ENCODE results near the gene CHD3.

Gene CHD3

DNA sequence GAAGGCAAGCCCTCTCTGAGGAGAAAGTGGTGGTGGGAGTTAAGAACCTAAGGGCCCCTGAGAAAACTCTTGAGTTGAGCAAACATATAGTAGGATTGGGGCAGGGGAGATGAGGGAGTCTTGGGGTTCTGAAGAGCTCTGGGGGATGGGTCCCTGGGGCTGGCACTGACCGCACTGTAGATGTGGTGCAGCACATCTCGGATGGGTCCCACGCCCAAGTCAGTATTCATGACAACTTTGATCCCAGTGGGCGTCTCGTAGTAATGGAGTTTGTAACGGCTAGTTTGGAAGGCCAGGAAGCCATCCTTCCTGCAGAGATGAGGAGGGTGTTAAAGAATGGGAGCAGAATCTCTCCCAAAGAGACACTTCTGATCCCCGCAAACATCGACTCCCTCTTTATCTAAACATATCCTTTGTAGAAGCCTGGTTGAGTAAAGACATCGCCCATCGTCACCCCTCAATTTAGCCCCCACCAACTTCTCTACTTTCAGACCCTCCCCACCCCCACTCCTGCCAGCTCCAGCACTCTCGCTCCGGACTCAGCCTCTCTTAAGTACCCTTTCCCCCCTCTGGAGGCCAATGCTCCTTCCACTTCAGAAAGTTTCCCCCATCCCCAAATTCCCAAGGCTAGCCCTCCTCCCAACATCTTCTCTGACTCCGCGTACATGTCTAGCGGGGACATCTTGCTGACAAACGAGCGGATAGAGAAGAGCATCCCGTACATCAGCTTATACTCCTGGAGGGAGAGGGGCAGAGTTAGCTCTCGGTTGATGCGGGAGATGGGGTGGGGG lies 42.4 kb downstream of the CHD3 start:
- TF ChIP-seq EGR1 (IDR thresholded peaks at IDR 0.05) (no peak), TEAD4 (IDR thresholded peaks at IDR 0.05) (no peak), CREB1 (IDR thresholded peaks at IDR 0.05; ENCODE audit: low read depth) (no peak), TAF1 (IDR thresholded peaks at IDR 0.05; ENCODE audit: low read depth) (no peak), ZBTB7A (IDR thresholded peaks at IDR 0.05; ENCODE audit: low read depth) (no peak), NFIC (IDR thresholded peaks at IDR 0.05) (no peak), YY1 (IDR thresholded peaks at IDR 0.05; ENCODE audit: low read depth) (no peak), EP300 (IDR thresholded peaks at IDR 0.05; ENCODE audit: borderline replicate concordance) (no peak), FOXM1 (IDR thresholded peaks at IDR 0.05; ENCODE audit: borderline replicate concordance, low read depth) (no peak), CEBPB (IDR thresholded peaks at IDR 0.05) (no peak)
- TF ChIP-seq, protein P1, sequence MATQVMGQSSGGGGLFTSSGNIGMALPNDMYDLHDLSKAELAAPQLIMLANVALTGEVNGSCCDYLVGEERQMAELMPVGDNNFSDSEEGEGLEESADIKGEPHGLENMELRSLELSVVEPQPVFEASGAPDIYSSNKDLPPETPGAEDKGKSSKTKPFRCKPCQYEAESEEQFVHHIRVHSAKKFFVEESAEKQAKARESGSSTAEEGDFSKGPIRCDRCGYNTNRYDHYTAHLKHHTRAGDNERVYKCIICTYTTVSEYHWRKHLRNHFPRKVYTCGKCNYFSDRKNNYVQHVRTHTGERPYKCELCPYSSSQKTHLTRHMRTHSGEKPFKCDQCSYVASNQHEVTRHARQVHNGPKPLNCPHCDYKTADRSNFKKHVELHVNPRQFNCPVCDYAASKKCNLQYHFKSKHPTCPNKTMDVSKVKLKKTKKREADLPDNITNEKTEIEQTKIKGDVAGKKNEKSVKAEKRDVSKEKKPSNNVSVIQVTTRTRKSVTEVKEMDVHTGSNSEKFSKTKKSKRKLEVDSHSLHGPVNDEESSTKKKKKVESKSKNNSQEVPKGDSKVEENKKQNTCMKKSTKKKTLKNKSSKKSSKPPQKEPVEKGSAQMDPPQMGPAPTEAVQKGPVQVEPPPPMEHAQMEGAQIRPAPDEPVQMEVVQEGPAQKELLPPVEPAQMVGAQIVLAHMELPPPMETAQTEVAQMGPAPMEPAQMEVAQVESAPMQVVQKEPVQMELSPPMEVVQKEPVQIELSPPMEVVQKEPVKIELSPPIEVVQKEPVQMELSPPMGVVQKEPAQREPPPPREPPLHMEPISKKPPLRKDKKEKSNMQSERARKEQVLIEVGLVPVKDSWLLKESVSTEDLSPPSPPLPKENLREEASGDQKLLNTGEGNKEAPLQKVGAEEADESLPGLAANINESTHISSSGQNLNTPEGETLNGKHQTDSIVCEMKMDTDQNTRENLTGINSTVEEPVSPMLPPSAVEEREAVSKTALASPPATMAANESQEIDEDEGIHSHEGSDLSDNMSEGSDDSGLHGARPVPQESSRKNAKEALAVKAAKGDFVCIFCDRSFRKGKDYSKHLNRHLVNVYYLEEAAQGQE (IDR thresholded peaks at IDR 0.05; ENCODE audit: low read depth): no peak

DNA sequence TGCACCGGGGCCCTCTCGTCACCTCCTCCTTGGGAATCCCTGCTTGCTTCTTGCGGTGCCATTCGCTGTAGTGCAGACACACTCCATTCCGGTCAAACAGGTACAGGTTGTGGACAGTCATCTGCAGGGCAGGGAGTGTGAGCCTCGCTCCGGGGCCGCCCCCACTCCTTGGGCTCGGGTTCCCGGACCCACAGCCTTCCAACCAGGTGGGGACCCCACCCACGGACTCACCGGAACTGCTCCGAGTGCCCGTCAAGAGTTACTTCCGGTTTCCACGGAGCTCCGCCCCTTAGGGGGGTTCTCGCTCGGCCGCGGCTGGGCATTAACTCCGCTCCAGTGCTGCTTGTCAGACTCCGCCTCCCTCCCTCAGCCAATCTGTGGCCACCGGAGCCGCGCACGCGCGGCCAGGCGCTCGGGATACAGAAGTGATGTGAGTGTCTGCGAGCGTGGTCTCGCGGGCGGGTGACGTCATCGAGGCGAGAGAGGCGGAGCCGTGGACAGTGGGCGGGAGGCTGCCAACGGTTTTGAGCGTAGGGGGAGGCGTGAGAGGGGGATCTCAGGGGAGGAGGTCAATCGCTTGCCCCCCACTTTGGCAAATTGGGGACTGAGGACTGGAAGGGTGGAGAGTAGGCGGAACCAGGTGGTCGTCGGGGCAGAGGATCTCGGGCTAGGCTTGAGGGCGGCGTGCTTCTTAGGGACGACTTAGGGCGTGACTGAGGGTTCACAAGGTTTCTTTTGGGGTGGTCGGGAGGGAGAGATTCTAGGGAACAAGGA lies 43.3 kb downstream of the CHD3 start, which contains the start of the genes CNTROB and TRAPPC1:
CNTROB (plus strand) TSS at position 498 of the 774 bp plus-strand sequence. CDS start 874 bp downstream, outside the sequence.
TRAPPC1 (minus strand) TSS at position 238 of the 774 bp plus-strand sequence; CDS start at position 121, 117 bp downstream.
- TF ChIP-seq, protein P2, sequence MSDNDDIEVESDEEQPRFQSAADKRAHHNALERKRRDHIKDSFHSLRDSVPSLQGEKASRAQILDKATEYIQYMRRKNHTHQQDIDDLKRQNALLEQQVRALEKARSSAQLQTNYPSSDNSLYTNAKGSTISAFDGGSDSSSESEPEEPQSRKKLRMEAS (IDR thresholded peaks at IDR 0.05): peak; percentile 19; the same call in 1 of the 2 replicates
- TF ChIP-seq YY1 (IDR thresholded peaks at IDR 0.05; ENCODE audit: low read depth) (0 out of 2 replicates have a peak, but pooled peaks have one; percentile 13), TCF12 (IDR thresholded peaks at IDR 0.05; ENCODE audit: low read depth) (no peak), RAD21 (IDR thresholded peaks at IDR 0.05; ENCODE audit: low read depth) (no peak), EP300 (IDR thresholded peaks at IDR 0.05; ENCODE audit: borderline replicate concordance) (no peak), CEBPB (IDR thresholded peaks at IDR 0.05) (no peak), TEAD4 (IDR thresholded peaks at IDR 0.05) (no peak), NFIC (IDR thresholded peaks at IDR 0.05) (no peak), ZBTB7A (IDR thresholded peaks at IDR 0.05; ENCODE audit: low read depth) (peak; percentile 55), TAF1 (IDR thresholded peaks at IDR 0.05; ENCODE audit: low read depth) (peak; percentile 61), EGR1 (IDR thresholded peaks at IDR 0.05) (peak; percentile 39; the same call in 1 of the 2 replicates), CREB1 (IDR thresholded peaks at IDR 0.05; ENCODE audit: low read depth) (peak; percentile 79), FOXM1 (IDR thresholded peaks at IDR 0.05; ENCODE audit: borderline replicate concordance, low read depth) (no peak)
- TF ChIP-seq, protein P3, sequence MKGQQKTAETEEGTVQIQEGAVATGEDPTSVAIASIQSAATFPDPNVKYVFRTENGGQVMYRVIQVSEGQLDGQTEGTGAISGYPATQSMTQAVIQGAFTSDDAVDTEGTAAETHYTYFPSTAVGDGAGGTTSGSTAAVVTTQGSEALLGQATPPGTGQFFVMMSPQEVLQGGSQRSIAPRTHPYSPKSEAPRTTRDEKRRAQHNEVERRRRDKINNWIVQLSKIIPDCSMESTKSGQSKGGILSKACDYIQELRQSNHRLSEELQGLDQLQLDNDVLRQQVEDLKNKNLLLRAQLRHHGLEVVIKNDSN (IDR thresholded peaks at IDR 0.05): no peak
- TF ChIP-seq, protein P1 (IDR thresholded peaks at IDR 0.05; ENCODE audit: low read depth): no peak

DNA sequence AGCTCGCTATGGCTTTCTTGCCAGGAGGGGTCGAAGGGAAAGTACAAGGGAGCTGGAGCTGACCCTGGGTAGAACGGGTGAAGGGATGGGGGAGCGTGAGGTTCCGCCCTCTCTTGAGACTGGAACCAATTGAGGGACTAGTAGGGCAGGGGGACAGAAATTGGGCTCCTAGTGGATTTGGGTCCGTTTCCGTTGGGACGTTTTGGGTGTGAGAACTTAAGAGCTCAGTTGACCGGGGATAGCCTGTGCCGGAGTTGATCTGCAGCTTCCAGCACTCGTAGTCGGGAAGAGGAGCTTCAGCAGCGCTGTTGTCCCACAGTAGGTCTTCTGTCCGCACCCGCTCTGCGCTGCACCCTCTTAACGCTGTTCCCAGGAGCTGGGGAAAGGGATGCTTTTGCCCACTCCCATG lies 43.9 kb downstream of the CHD3 start:
- TF ChIP-seq, protein P2 (IDR thresholded peaks at IDR 0.05): no peak
- 0 out of 2 replicates have a peak, but pooled peaks have one; percentile 16 for TF ChIP-seq TCF12 (IDR thresholded peaks at IDR 0.05; ENCODE audit: low read depth)

DNA sequence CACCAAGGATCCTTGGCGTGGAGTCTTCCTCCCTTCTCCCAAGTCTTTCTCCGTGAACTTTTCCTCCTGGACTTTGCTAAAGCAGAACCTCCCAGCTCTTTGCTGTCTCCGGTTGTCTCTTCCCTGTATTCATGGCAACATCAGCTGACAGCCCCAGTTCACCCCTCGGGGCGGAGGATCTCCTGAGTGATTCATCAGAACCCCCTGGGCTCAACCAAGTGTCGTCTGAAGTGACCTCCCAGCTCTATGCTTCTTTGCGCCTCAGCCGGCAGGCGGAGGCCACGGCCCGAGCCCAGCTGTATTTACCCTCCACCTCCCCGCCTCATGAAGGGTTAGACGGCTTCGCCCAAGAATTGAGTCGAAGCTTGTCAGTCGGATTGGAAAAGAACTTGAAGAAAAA lies 44.4 kb downstream of the CHD3 start:
- TF ChIP-seq, protein P1 (IDR thresholded peaks at IDR 0.05; ENCODE audit: low read depth): no peak
- TF ChIP-seq, protein P2 (IDR thresholded peaks at IDR 0.05): no peak
- TF ChIP-seq TAF1 (IDR thresholded peaks at IDR 0.05; ENCODE audit: low read depth) (no peak), FOXM1 (IDR thresholded peaks at IDR 0.05; ENCODE audit: borderline replicate concordance, low read depth) (no peak), CREB1 (IDR thresholded peaks at IDR 0.05; ENCODE audit: low read depth) (no peak), EGR1 (IDR thresholded peaks at IDR 0.05) (no peak), NFIC (IDR thresholded peaks at IDR 0.05) (no peak), YY1 (IDR thresholded peaks at IDR 0.05; ENCODE audit: low read depth) (no peak), ZBTB7A (IDR thresholded peaks at IDR 0.05; ENCODE audit: low read depth) (no peak), CEBPB (IDR thresholded peaks at IDR 0.05) (no peak), TCF12 (IDR thresholded peaks at IDR 0.05; ENCODE audit: low read depth) (no peak), EP300 (IDR thresholded peaks at IDR 0.05; ENCODE audit: borderline replicate concordance) (no peak)
